ENCODE results near the gene BMP6.

Gene BMP6

DNA sequence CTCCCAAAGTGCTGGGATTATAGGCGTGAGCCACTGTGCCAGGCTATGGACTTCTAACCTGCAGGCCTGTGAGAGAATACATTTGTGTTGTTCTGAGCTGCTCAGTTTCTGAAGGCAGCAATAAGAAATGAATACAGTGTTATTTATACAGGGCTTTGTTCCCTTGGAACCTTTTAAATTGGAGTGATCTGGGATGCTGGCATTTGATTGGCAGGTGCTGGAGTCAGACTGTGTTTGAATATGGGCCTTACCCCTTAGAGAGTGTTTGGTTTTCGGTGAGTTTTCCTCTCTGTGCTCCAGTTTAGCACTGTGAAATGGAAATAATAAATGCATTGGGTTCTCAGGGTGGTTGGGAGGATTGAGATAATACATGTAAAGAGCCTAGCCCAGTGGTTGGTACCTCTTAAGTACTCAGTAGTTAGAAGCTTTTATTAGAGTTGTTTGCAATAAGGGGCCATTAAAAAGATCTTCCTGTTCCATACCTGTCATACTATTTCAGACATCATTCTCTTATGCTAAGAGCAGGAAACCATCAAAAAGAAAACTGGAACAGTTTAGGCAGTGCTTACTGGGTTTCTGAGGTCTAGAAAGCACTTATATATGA is 22.1 kb downstream of the BMP6 start:
- no peak for DNase-seq

GRCh38 chr6:7749478-7749877 is 23.6 kb downstream of the BMP6 start:
- DNase-seq: no peak

- no peak for DNase-seq
These were observed 24.3 kb downstream of the BMP6 start for GRCh38 chr6:7750197-7750596.

GRCh38 chr6:7758456-7758855 is 32.6 kb downstream of the BMP6 start:
- DNase-seq: no peak

DNA sequence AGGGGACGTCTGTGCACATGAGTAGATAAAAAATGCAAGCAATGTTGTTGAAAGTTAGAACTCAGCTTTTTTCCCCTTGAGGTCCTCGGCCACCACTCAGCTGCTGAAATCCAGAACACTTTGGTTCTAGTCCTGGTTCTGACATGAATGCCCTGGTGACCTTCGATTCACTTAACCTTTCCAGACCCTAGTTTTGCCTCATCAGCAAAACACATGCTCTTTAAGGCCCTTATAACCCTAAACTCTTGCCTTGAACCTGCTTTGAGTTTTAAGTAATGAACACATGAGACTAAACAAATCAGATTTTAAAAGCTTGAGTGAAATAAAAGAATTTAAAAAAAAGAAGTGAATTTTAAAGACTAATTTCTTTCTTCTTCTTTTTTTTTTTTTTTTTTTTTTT is 33.4 kb downstream of the BMP6 start:
- no peak for DNase-seq

DNA sequence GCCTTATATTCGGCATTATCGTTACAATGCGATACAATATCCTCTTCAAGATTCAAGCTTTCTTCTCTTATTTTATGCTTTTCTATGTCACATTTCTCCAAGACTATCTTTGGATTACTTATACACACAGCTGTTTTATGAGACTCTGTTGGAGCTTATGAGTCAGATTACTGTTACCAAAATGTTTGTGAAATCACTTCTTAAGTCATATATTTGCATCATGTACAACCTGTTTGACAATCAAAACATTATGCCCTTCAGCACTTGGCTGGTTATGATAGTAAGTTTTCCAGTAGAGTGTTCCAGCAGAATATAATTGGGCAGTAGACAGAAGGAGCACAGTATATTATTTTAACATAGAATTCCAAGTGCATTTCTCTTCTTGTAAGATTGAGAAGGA is 35.2 kb downstream of the BMP6 start:
- no peak for DNase-seq

- no peak for DNase-seq
These were observed 36.9 kb downstream of the BMP6 start for GRCh38 chr6:7762760-7763159.

- no peak for DNase-seq
These were observed 38.0 kb downstream of the BMP6 start for GRCh38 chr6:7763881-7764280.

DNA sequence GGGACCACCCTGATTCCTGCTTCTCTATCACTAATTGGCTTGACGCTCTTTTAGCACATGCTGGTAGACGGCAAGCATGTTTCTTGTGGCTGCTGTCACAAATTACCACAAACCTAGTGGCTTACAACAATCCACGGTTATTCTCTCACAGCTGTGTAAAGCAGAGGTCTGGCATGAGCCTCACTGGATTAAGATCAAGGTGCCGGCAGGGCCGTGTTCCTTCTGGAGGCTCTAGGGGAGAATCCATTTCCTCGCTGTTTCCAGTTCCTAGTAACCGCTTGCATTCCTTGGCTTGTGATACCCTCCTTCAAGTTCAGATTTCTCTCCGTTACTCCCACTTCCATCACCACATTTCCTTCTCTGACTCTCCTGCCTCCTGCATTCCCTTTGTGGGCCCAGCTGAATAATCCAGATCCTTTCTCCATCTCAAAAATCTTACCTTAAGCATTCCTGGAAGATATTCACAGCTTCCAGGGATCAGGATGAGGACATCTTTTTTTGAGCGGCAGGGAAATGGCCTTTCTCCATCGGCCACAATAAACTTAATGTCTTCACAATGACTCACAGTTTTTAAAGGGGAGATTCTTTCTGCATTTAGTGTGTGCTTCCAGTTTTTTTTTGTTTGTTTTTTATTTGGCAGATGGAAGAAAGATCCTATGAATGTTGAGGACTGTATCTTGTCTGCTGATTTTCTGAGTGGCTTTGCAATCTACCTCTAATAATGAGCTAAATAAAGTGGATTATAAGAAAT is 39.9 kb downstream of the BMP6 start:
- no peak for DNase-seq

DNA sequence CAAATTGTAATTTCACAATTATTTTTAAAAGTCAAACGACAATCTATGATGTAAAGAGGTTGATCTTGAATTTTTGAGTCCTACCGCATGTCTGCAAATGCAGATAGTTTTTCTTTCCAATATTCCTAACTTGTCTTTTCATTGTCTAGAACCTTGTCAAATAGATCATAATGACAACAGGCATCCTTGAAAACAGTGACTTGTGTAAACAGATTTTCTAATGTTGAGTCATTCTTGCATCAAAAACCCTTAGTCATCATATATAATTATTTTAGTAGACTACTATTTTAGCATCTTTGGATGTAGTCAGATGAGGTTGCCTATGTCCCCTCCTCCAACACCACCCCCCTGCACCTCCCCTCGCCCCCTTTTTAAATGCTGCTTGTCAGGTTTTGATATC is 43.8 kb downstream of the BMP6 start:
- DNase-seq: no peak

DNA sequence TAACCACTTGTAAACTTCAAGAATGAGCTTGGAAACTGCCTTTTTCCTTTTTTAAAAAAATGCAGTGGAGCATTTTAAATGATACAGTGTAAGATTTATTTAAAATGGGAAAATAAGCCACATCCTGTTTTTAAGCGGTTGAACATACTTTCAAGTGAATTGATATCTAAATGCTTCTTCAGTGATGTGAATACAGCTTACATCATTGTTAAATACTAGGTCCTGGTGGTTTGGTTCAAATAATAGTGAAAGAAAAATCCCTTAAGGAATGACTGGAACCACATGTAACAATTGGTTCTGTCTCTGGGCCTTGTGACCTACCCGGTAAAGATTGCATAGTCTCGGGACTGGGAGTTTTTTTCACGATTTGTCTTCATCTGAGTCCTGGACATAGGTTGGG is 44.2 kb downstream of the BMP6 start:
- no peak for DNase-seq

DNA sequence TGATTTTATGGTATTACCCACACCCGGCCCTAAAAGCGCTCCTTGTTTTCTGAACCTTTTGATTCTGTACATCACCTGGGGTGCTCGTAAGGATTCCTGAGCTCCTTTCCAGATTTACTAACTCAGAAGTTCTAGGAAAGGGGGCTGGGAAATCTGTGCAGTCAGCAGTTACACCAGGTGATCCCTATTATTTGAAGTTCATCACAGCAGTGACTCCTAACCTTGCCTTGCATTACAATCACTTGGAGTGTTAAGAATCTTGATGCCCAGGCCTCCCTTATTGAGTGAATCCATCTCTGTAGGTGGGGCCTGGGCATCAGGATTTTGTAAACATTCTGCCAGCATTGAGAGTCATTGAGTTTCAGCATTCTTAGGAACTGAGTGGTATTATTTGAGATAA is 44.7 kb downstream of the BMP6 start:
- DNase-seq: no peak

DNA sequence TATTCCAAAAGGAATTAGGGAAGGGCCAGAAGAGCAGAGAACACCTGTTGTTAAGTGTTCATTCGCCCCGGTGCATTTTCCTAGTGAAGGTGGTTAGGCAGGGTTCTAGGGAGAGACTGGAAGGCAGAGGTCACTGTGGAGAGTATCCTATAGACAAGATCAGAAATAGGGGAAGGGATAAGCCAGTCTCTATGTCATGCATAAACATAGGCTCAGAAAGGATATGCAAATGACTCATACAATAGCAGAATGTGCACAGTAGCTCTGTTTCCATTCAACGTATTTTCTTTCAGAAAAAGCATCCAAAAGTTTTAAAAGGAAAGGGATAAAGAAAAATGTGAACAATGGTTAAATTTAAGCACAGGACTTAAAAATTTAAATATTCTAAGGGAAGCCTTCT is 47.4 kb downstream of the BMP6 start:
- DNase-seq: no peak

DNA sequence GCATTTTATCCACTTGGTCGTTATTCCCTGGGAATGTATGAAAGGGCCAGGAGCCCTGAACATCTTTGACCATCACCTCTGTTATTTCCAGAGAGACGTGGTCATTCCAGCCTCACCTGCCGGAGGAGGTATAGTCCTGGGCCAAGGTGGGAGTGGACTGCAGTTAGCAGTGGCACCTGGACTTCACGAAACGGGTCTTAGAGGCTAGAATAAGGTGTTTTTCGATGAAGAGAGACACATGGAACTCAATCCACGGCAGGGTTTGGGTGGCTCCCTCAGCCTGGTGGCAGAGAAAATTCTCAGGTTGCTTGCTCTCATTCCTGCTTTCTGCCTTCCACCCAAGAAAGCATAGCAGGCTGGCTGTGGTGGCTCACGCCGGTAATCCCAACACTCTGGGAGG is 48.0 kb downstream of the BMP6 start:
- DNase-seq: no peak

DNA sequence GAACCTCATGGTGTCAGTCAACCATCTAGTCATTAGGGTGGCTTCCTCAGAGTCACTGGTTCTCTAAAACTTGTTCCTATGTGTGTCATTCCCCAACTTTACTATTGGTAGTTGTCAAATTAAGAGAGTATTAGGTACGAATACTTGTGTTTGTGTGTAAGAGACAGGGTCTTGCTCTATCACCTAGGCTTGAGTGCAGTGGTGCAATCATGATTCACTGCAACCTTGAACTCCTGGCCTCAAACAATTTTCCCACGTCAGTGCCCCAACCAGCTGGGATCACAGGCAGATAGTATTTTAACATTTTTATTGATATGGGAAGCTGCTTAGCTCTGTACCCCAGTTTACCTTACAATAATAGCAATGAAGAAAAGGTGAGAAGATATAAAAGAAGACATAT is 50.6 kb downstream of the BMP6 start:
- DNase-seq: no peak

DNA sequence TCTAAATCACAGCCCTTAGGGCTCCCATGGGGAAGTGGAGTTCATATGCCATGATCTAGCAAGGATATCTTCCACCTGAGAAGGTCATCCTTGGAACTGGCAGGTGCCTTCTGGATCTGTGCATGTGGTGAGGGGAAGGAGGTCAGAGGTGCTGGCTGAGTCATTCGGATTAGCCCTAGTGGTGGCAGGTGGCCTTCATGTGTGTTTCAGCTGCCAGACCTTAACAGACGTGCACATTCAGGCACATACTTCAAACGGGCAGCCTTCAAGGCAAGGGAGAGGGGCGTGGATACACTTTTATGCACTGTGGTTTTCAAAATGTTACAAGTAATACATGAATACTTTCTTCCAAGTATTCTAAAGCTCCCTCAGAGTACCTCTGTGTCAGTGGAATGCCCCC is 51.2 kb downstream of the BMP6 start:
- no peak for DNase-seq

GRCh38 chr6:7781240-7781639 is 55.3 kb downstream of the BMP6 start:
- DNase-seq: no peak

- DNase-seq: no peak
These were observed 58.3 kb downstream of the BMP6 start for GRCh38 chr6:7784248-7784647.

DNA sequence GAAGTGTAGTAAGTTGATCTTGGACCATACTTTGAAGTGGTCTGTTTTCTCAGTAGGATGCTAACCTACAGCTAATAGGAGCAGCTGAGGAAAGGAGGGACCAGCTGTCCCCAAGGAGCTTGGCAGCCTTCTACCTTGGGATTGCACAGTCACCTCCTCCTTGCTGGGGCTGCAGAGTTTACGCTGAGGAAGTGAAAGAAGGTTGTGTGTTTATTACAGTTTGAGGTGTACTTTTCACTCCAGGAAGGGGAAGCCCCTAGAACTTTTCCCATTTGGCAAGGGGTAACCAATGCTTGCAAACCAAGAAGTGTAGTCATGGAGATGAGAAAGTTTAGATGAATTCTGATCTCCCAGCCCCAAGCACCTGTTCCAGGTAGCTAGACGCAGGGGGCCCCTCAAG is 58.8 kb downstream of the BMP6 start:
- no peak for DNase-seq

- no peak for DNase-seq
These were observed 59.5 kb downstream of the BMP6 start for GRCh38 chr6:7785243-7786035.

DNA sequence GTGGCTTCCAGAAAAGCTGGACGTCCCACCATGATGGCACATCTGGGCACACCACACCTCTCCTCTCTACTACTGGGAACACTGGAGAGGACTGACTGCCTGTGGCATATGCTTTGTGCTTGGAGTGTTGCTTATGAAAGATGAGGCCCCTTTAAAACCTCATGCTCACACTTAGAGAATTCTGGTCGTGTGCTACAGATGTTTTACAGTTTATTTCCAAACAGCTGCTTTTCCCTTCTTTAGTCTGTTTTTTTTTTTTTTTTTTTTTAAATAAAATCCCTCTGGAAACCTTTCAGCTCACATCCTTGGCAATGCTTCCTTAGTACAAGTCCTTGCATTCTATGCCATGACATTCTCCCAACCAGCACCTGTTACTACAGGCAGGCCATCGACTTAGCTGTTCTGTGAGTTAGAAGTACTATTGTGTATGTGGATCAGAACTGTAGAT is 60.3 kb downstream of the BMP6 start:
- DNase-seq: no peak

GRCh38 chr6:7787137-7787608 is 61.3 kb downstream of the BMP6 start:
- no peak for DNase-seq

DNA sequence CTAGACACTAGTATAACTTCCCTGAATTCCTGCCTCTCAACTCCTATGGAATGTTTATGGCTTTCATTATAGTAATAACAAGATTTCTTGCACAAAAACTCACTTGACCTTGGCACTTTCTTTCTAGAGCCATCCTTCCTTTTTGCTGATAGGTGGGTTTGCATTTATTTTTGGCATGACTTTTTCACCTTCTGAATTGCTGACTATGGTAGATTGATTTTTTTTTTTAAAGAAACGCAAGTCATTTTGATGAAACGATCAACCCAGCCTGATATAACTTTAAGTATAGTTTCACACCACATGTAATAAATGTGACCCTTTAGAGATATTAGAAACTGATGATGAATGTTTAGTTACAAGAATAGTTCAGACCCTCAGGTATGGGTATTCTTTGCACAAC is 61.8 kb downstream of the BMP6 start:
- DNase-seq: no peak

DNA sequence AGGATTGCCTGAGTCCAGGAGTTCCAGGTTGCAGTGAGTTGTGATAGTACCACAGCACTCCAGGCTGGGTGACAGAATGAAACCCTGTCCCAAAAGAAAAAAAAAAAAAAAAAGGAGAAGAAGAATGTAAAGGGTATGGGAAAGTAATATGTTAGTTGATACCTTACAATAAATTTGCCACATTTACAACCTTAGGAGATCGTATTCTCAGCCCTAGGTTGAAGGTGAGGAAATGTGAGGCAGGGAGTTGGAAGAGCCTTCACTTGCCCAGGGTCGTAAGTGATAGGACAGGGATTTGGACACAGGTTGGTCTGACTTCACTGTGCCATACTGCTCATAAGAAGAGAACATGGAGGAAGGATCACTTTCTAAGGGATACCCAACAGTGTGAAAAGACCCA is 68.6 kb downstream of the BMP6 start:
- DNase-seq: no peak
